Peyer's patch (tissue), 4 donors: ENCODE results near the gene FBXW5. TPM values are rescaled to one million over a fixed set of nuclear protein-coding genes. Genes with fewer than 3 reads are reported as not detected.

Source experiments
- DNase-seq, 3 donors: peaks; one replicate each; pipeline ENCODE4 v3.0.0-alpha.2; 2017 to 2019
- H3K27ac ChIP-seq, 4 donors: fragments of 200-600 bp; sonication (generic); one replicate each; pipeline ENCODE4 v1.5.1; 2016 to 2019
- H3K27me3 ChIP-seq, 2 donors: fragments of 200-600 bp; sonication (generic); one replicate each; pipeline ENCODE4 v1.5.1; 2019
- H3K36me3 ChIP-seq, 3 donors: fragments of 200-600 bp; sonication (generic); one replicate each; pipeline ENCODE4 v1.5.1; 2016 to 2019
- H3K4me1 ChIP-seq, 4 donors: fragments of 200-600 bp; sonication (generic); one replicate each; pipeline ENCODE4 v1.5.1; 2016 to 2019
- H3K4me3 ChIP-seq, 4 donors: fragments of 200-600 bp; sonication (generic); 1 replicate in 3 of 4; 2 replicates in 1 of 4; pipeline ENCODE4 v1.5.1; 2016 to 2019; ENCODE audit warnings: mild to moderate bottlenecking in 1 of 4
- H3K9me3 ChIP-seq, 4 donors: fragments of 200-600 bp; sonication (generic); one replicate each; pipeline ENCODE4 v1.5.1; 2016 to 2019; ENCODE audit warnings: mild to moderate bottlenecking in 1 of 4
- CTCF ChIP-seq, 6 experiments: fragments of 450-650 bp in 4 of 6; fragments of 200-600 bp in 2 of 6; sonication (generic) in 1 of 6; IDR thresholded peaks; one replicate each; pipeline ENCODE4 v1.5.1; 2017 to 2019; ENCODE audit warnings: antibody characterized with exemption in 6 of 6, mild to moderate bottlenecking in 3 of 6, moderate library complexity in 1 of 6
- POLR2A ChIP-seq, 2 donors: fragments of 450-650 bp; IDR thresholded peaks; one replicate each; pipeline ENCODE4 v1.5.1; 2017; ENCODE audit warnings: antibody characterized with exemption in 2 of 2, mild to moderate bottlenecking in 2 of 2, moderate library complexity in 2 of 2
- total RNA-seq, 4 donors: library from RNA; depleted of rRNA; stranded (reverse); fragments of >200 nt; gene quantifications; one replicate each; pipeline ENCODE4 v1.1.0, GENCODE V29; 2016

FBXW5 gene
- total RNA-seq, 4 donors from 2014 or later = 247 to 470 (median 336) TPM

- no peak for DNase-seq
- no peak overlapping the region for H3K4me3 ChIP-seq
- H3K27ac ChIP-seq = no peak overlapping the region
- H3K36me3 ChIP-seq = peaks cover 0 to 47% (median 4%) of the 10 kb centered on the region in 3 donors
- TF ChIP-seq POLR2A (IDR thresholded peaks at IDR 0.05) (no peak), CTCF (IDR thresholded peaks at IDR 0.05) (no peak)
- peaks cover 1 to 20% (median 11%) of the 10 kb centered on the region in 4 donors for H3K4me1 ChIP-seq
- H3K9me3 ChIP-seq = no peaks in the 10 kb centered on the region
- H3K27me3 ChIP-seq = no peaks in the 10 kb centered on the region
Measured at GRCh38 chr9:136907011-136907914, 37.3 kb downstream of the FBXW5 start.

GRCh38 chr9:136906266-136906665, 38.3 kb downstream of the FBXW5 start:
- Histone ChIP-seq H3K9me3 (no peaks in the 10 kb centered on the region), H3K27me3 (no peaks in the 10 kb centered on the region), H3K27ac (no peak overlapping the region), H3K36me3 (peaks cover 0 to 44% (median 4%) of the 10 kb centered on the region in 3 donors), H3K4me3 (no peak overlapping the region), H3K4me1 (peaks cover 4 to 30% (median 19%) of the 10 kb centered on the region in 4 donors)
- DNase-seq = no peak
- TF ChIP-seq POLR2A (IDR thresholded peaks at IDR 0.05) = no peak
- no peak for TF ChIP-seq CTCF (IDR thresholded peaks at IDR 0.05)

- TF ChIP-seq CTCF (IDR thresholded peaks at IDR 0.05) = no peak
- TF ChIP-seq POLR2A (IDR thresholded peaks at IDR 0.05) = no peak
- Histone ChIP-seq H3K4me3 (no peak overlapping the region), H3K4me1 (peaks cover 8 to 57% (median 21%) of the 10 kb centered on the region in 4 donors), H3K27ac (peak overlapping the region; percentile 74 to 97 (median 93)), H3K36me3 (peaks cover 0 to 32% (median 2%) of the 10 kb centered on the region in 3 donors), H3K9me3 (no peaks in the 10 kb centered on the region), H3K27me3 (no peaks in the 10 kb centered on the region)
- DNase-seq = peak in 2 of 3 donors; percentile 62 to 63
Measured at GRCh38 chr9:136903041-136903554, 41.4 kb downstream of the FBXW5 start.

- H3K4me1 ChIP-seq = peaks cover 8 to 57% (median 21%) of the 10 kb centered on the region in 4 donors
- peak overlapping the region; percentile 2 to 29 (median 22) for H3K4me3 ChIP-seq
- TF ChIP-seq CTCF (IDR thresholded peaks at IDR 0.05) (peak in 1 of 6 experiments; percentile 2), POLR2A (IDR thresholded peaks at IDR 0.05) (peak; percentile 61 to 88)
- H3K36me3 ChIP-seq = peaks cover 0 to 24% (median 0%) of the 10 kb centered on the region in 3 donors
- H3K27me3 ChIP-seq = no peaks in the 10 kb centered on the region
- peak; percentile 70 to 92 (median 91) for DNase-seq
- H3K27ac ChIP-seq = peak overlapping the region; percentile 74 to 97 (median 93)
- no peaks in the 10 kb centered on the region for H3K9me3 ChIP-seq
Measured at GRCh38 chr9:136902259-136902821, 42.2 kb downstream of the FBXW5 start.

- Histone ChIP-seq H3K27me3 (no peaks in the 10 kb centered on the region), H3K4me3 (peak overlapping the region; percentile 2 to 29 (median 22)), H3K4me1 (peaks cover 8 to 57% (median 21%) of the 10 kb centered on the region in 4 donors), H3K9me3 (no peaks in the 10 kb centered on the region), H3K27ac (peak overlapping the region; percentile 74 to 97 (median 93)), H3K36me3 (peaks cover 0 to 17% (median 0%) of the 10 kb centered on the region in 3 donors)
- TF ChIP-seq CTCF (IDR thresholded peaks at IDR 0.05) (no peak), POLR2A (IDR thresholded peaks at IDR 0.05) (peak; percentile 47 to 57)
- peak; percentile 78 to 84 (median 80) for DNase-seq
Measured at GRCh38 chr9:136901516-136902258, 42.9 kb downstream of the FBXW5 start.
